ENCODE data around the gene SIM1. TPM values are rescaled to one million over a fixed set of nuclear protein-coding genes. Genes with fewer than 3 reads are reported as not detected.

Gene SIM1
- total and polyA plus RNA-seq, 4 donors: not detected

GRCh38 chr6:100353276-100354015 is 111.3 kb downstream of the SIM1 start:
- WGBS, 2 donors: 83 to 87% methylated on average over 8 of the region's 8 CpGs
- no peak for TF ChIP-seq CTCF (IDR thresholded peaks at IDR 0.05; ENCODE audit: control extremely low read depth, extremely low read depth)
- Histone ChIP-seq H3K9ac (ENCODE audit: insufficient read depth in 1 of 2, low read length in 2 of 2) (no peak overlapping the region), H3K27ac (ENCODE audit: low read depth in 1 of 2, low read length in 1 of 2) (no peak overlapping the region), H3K4me3 (no peak overlapping the region), H3K4me1 (ENCODE audit: control insufficient read depth in 5 of 5, insufficient read depth in 5 of 5, low read length in 5 of 5) (no peaks in the 10 kb centered on the region), H3K27me3 (ENCODE audit: control insufficient read depth in 3 of 3, insufficient read depth in 3 of 3, low read length in 2 of 3) (no peaks in the 10 kb centered on the region), H3K9me3 (ENCODE audit: control insufficient read depth in 4 of 4, insufficient read depth in 3 of 4, low read length in 3 of 4) (no peaks in the 10 kb centered on the region), H3K36me3 (ENCODE audit: control insufficient read depth in 4 of 4, insufficient read depth in 4 of 4, low read length in 4 of 4) (no peaks in the 10 kb centered on the region)
- DNase-seq (no peak), ATAC-seq (ENCODE audit: insufficient read depth, low FRiP score) (no peak)

- DNase-seq: no peak
- Histone ChIP-seq H3K9me3 (ENCODE audit: control insufficient read depth in 4 of 4, insufficient read depth in 3 of 4, low read length in 3 of 4) (no peaks in the 10 kb centered on the region), H3K4me1 (ENCODE audit: control insufficient read depth in 5 of 5, insufficient read depth in 5 of 5, low read length in 5 of 5) (no peaks in the 10 kb centered on the region), H3K27me3 (ENCODE audit: control insufficient read depth in 3 of 3, insufficient read depth in 3 of 3, low read length in 2 of 3) (no peaks in the 10 kb centered on the region), H3K36me3 (ENCODE audit: control insufficient read depth in 4 of 4, insufficient read depth in 4 of 4, low read length in 4 of 4) (no peaks in the 10 kb centered on the region), H3K9ac (ENCODE audit: insufficient read depth in 1 of 2, low read length in 2 of 2) (no peak overlapping the region), H3K4me3 (no peak overlapping the region), H3K27ac (ENCODE audit: low read depth in 1 of 2, low read length in 1 of 2) (no peak overlapping the region)
- no peak for TF ChIP-seq CTCF (IDR thresholded peaks at IDR 0.05; ENCODE audit: control extremely low read depth, extremely low read depth)
- no peak for ATAC-seq (ENCODE audit: insufficient read depth, low FRiP score)
These were observed 114.6 kb downstream of the SIM1 start for GRCh38 chr6:100350139-100350538.

- Histone ChIP-seq H3K4me3 (no peak overlapping the region), H3K4me1 (ENCODE audit: control insufficient read depth in 5 of 5, insufficient read depth in 5 of 5, low read length in 5 of 5) (no peaks in the 10 kb centered on the region), H3K9me3 (ENCODE audit: control insufficient read depth in 4 of 4, insufficient read depth in 3 of 4, low read length in 3 of 4) (no peaks in the 10 kb centered on the region), H3K27ac (ENCODE audit: low read depth in 1 of 2, low read length in 1 of 2) (no peak overlapping the region), H3K27me3 (ENCODE audit: control insufficient read depth in 3 of 3, insufficient read depth in 3 of 3, low read length in 2 of 3) (no peaks in the 10 kb centered on the region), H3K9ac (ENCODE audit: insufficient read depth in 1 of 2, low read length in 2 of 2) (no peak overlapping the region), H3K36me3 (ENCODE audit: control insufficient read depth in 4 of 4, insufficient read depth in 4 of 4, low read length in 4 of 4) (no peaks in the 10 kb centered on the region)
- 93 to 96% methylated on average over 3 of the region's 3 CpGs for whole genome bisulfite sequencing, 2 donors
- DNase-seq (no peak), ATAC-seq (ENCODE audit: insufficient read depth, low FRiP score) (no peak)
- TF ChIP-seq CTCF (IDR thresholded peaks at IDR 0.05; ENCODE audit: control extremely low read depth, extremely low read depth): no peak
These were observed 115.4 kb downstream of the SIM1 start for GRCh38 chr6:100349366-100349765.
